Measurements from ENCODE around the gene PRELP. TPM values are rescaled to one million over a fixed set of nuclear protein-coding genes. Genes with fewer than 3 reads are reported as not detected.

PRELP gene
- total and polyA plus RNA-seq, 2 donors (not counting 1 experiment from before 2014, with no cell fraction given): not detected

DNA sequence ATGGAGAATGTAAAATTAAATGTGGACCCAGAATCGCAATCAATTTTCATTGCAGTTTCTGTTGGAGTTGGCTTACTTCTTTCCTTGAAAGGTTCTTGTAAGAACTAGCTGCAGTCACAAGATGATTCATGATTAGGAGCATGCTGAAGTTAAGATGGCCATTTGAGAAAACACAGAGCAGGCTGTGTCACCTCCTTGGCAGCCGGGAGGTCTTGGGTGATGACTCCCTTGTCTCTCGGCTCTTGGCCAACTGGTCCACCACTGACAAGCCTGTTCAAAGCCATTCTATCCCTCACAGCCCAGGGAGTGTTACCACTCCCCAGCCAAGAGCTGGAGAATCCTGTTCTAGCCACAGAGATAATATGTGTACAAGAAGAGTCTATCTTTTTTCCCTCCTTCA, 58.9 kb downstream of the PRELP start:
- H3K36me3 ChIP-seq (replicated peaks in 1 of 2; ENCODE audit: control extremely low read depth in 1 of 2, control insufficient read depth in 1 of 2, extremely low read depth in 1 of 2, insufficient read depth in 2 of 2, low read length in 1 of 2): no peaks in the 10 kb centered on the region
- H3K9me3 ChIP-seq (ENCODE audit: control extremely low read depth in 1 of 3, control insufficient read depth in 2 of 3, insufficient read depth in 1 of 3, low read length in 2 of 3): no peaks in the 10 kb centered on the region
- no peak overlapping the region for H3K4me2 ChIP-seq (replicated peaks; ENCODE audit: low read depth, low read length, poor library complexity, severe bottlenecking)
- H3K4me3 Mint-ChIP-seq: no peak overlapping the region
- TF ChIP-seq, protein P1, sequence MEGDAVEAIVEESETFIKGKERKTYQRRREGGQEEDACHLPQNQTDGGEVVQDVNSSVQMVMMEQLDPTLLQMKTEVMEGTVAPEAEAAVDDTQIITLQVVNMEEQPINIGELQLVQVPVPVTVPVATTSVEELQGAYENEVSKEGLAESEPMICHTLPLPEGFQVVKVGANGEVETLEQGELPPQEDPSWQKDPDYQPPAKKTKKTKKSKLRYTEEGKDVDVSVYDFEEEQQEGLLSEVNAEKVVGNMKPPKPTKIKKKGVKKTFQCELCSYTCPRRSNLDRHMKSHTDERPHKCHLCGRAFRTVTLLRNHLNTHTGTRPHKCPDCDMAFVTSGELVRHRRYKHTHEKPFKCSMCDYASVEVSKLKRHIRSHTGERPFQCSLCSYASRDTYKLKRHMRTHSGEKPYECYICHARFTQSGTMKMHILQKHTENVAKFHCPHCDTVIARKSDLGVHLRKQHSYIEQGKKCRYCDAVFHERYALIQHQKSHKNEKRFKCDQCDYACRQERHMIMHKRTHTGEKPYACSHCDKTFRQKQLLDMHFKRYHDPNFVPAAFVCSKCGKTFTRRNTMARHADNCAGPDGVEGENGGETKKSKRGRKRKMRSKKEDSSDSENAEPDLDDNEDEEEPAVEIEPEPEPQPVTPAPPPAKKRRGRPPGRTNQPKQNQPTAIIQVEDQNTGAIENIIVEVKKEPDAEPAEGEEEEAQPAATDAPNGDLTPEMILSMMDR (IDR thresholded peaks at IDR 0.05): no peak
- no peak for TF ChIP-seq EZH2 (IDR thresholded peaks at IDR 0.05; ENCODE audit: borderline replicate concordance, insufficient read depth, low read depth, low read length, poor library complexity, severe bottlenecking)
- no peak for ATAC-seq (ENCODE audit: low read depth)
- H3K4me1 ChIP-seq (ENCODE audit: control insufficient read depth in 2 of 2, insufficient read depth in 2 of 2, low read length in 2 of 2): no peaks in the 10 kb centered on the region
- H3K4me3 ChIP-seq (ENCODE audit: control extremely low read depth in 1 of 5, extremely low read depth in 1 of 5, insufficient read depth in 1 of 5, low read depth in 2 of 5, low read length in 4 of 5): no peak overlapping the region
- CTCF ChIA-PET: no interaction called here
- intact Hi-C loops (cut with micrococcal nuclease): no loop called here
- H4K20me1 ChIP-seq (ENCODE audit: control insufficient read depth, insufficient read depth, low read length, poor library complexity, severe bottlenecking): no peaks in the 10 kb centered on the region
- no peak overlapping the region for H3K27ac ChIP-seq (ENCODE audit: low read length in 2 of 2)
- H3K4me1 Mint-ChIP-seq: no peaks in the 10 kb centered on the region
- no peak overlapping the region for H2AFZ ChIP-seq (ENCODE audit: insufficient read depth, low read depth, low read length, poor library complexity, severe bottlenecking)
- no peaks in the 10 kb centered on the region for H3K9me3 Mint-ChIP-seq (ENCODE audit: insufficient read depth)
- 83% methylated on average over 3 of the region's 3 CpGs for WGBS (ENCODE audit: insufficient coverage)
- H3K27me3 ChIP-seq (replicated peaks in 1 of 4; ENCODE audit: control extremely low read depth in 1 of 4, control insufficient read depth in 3 of 4, insufficient read depth in 4 of 4, low read length in 3 of 4): no peaks in the 10 kb centered on the region
- no peaks in the 10 kb centered on the region for H3K79me2 ChIP-seq (ENCODE audit: control insufficient read depth, insufficient read depth, low read length)
- no peak for DNase-seq
- no peak overlapping the region for H3K27ac Mint-ChIP-seq
- POLR2A ChIA-PET: no interaction called here
- no peak overlapping the region for H3K9ac ChIP-seq (ENCODE audit: low read length)
- peaks cover 19% of the 10 kb centered on the region for H3K27me3 Mint-ChIP-seq

GRCh38 chr1:203536575-203536974, 61.0 kb downstream of the PRELP start:
- no peaks in the 10 kb centered on the region for H3K27me3 ChIP-seq (replicated peaks in 1 of 4; ENCODE audit: control extremely low read depth in 1 of 4, control insufficient read depth in 3 of 4, insufficient read depth in 4 of 4, low read length in 3 of 4)
- no peaks in the 10 kb centered on the region for H3K9me3 Mint-ChIP-seq (ENCODE audit: insufficient read depth)
- H3K79me2 ChIP-seq (ENCODE audit: control insufficient read depth, insufficient read depth, low read length): no peaks in the 10 kb centered on the region
- no peak overlapping the region for H3K9ac ChIP-seq (ENCODE audit: low read length)
- ChIA-PET POLR2A (no interaction called here), CTCF (no interaction called here)
- H4K20me1 ChIP-seq (ENCODE audit: control insufficient read depth, insufficient read depth, low read length, poor library complexity, severe bottlenecking): no peaks in the 10 kb centered on the region
- TF ChIP-seq, protein P1 (IDR thresholded peaks at IDR 0.05): no peak
- no peak for TF ChIP-seq EZH2 (IDR thresholded peaks at IDR 0.05; ENCODE audit: borderline replicate concordance, insufficient read depth, low read depth, low read length, poor library complexity, severe bottlenecking)
- intact Hi-C loops (cut with micrococcal nuclease): no loop called here
- H3K4me1 ChIP-seq (ENCODE audit: control insufficient read depth in 2 of 2, insufficient read depth in 2 of 2, low read length in 2 of 2): no peaks in the 10 kb centered on the region
- WGBS (ENCODE audit: insufficient coverage): 70% methylated on average over 1 of the region's 2 CpGs
- no peak overlapping the region for H3K4me2 ChIP-seq (replicated peaks; ENCODE audit: low read depth, low read length, poor library complexity, severe bottlenecking)
- no peak overlapping the region for H3K27ac Mint-ChIP-seq
- peaks cover 19% of the 10 kb centered on the region for H3K27me3 Mint-ChIP-seq
- no peaks in the 10 kb centered on the region for H3K36me3 ChIP-seq (replicated peaks in 1 of 2; ENCODE audit: control extremely low read depth in 1 of 2, control insufficient read depth in 1 of 2, extremely low read depth in 1 of 2, insufficient read depth in 2 of 2, low read length in 1 of 2)
- H3K9me3 ChIP-seq (ENCODE audit: control extremely low read depth in 1 of 3, control insufficient read depth in 2 of 3, insufficient read depth in 1 of 3, low read length in 2 of 3): no peaks in the 10 kb centered on the region
- H3K4me1 Mint-ChIP-seq: no peaks in the 10 kb centered on the region
- DNase-seq (no peak), ATAC-seq (ENCODE audit: low read depth) (no peak)
- H3K4me3 Mint-ChIP-seq: no peak overlapping the region
- no peak overlapping the region for H3K27ac ChIP-seq (ENCODE audit: low read length in 2 of 2)
- H2AFZ ChIP-seq (ENCODE audit: insufficient read depth, low read depth, low read length, poor library complexity, severe bottlenecking): no peak overlapping the region
- no peak overlapping the region for H3K4me3 ChIP-seq (ENCODE audit: control extremely low read depth in 1 of 5, extremely low read depth in 1 of 5, insufficient read depth in 1 of 5, low read depth in 2 of 5, low read length in 4 of 5)

Measured in B cell (primary cell).